Measurements from ENCODE around the gene MIR17HG.

- TF ChIP-seq CTCF (IDR thresholded peaks at IDR 0.05; ENCODE audit: insufficient read depth, low read length, poor library complexity, severe bottlenecking) (no peak), EZH2phosphoT487 (conservative IDR thresholded peaks at IDR 0.05; ENCODE audit: low read length) (no peak)
Measured at GRCh38 chr13:91400063-91400399, 52.5 kb downstream of the MIR17HG start.

All from SU-DHL-6 (cell line).